ENCODE data around the gene PNKD. TPM values are rescaled to one million over a fixed set of nuclear protein-coding genes. Genes with fewer than 3 reads are reported as not detected.

Gene PNKD
- total and polyA plus RNA-seq, 8 donors, result 35.1 to 121 (median 111) TPM

DNA sequence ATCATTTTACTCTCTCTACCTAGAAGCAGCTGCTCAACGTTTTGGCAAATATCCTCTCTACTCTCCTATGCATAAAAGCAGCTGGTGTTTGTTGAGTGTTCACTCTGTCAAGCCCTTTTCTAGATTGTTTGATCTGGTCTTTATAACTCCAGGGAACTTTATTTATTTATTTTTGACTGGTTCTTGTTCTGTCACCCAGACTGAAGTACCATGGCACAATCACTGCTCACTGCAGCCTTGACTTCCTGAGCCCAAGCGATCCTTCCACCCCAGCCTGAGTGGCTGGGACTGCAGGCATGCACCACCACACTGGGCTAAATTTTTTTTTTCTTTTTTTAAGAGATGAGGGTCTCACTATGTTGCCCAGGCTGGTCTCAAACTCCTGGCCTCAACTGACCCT is 99.0 kb downstream of the PNKD start:
- Histone ChIP-seq H3K4me3 (no peak overlapping the region), H3K27ac (peak overlapping the region; percentile 29 to 98 (median 97)), H3K27me3 (no peaks in the 10 kb centered on the region), H3K9me3 (peaks cover 0 to 6% (median 0%) of the 10 kb centered on the region in 4 donors), H3K4me1 (peaks cover 9 to 36% (median 29%) of the 10 kb centered on the region in 4 donors), H3K36me3 (no peaks in the 10 kb centered on the region)
- intact Hi-C loops (cut with DNase I; ENCODE audit: low total_unique reads), result no loop called here
- WGBS, 5 donors, result 21 to 36% (median 25%) methylated on average over 2 of the region's 2 CpGs
- no peak for DNase-seq
- TF ChIP-seq POLR2A (IDR thresholded peaks at IDR 0.05), result no peak
- no peak for TF ChIP-seq POLR2AphosphoS5 (IDR thresholded peaks at IDR 0.05)
- no peak for TF ChIP-seq EP300 (IDR thresholded peaks at IDR 0.05)
- no peak for TF ChIP-seq CTCF (IDR thresholded peaks at IDR 0.05)

- no peak overlapping the region for H3K4me3 ChIP-seq
- peaks cover 0 to 6% (median 0%) of the 10 kb centered on the region in 4 donors for H3K9me3 ChIP-seq
- no peaks in the 10 kb centered on the region for H3K36me3 ChIP-seq
- WGBS, 5 donors, result 61 to 82% (median 79%) methylated on average over 11 of the region's 11 CpGs
- peak in 1 of 2 donors; percentile 53 for DNase-seq
- no peaks in the 10 kb centered on the region for H3K27me3 ChIP-seq
- intact Hi-C loops (cut with DNase I; ENCODE audit: low total_unique reads), result no loop called here
- TF ChIP-seq EP300 (IDR thresholded peaks at IDR 0.05) (peak; percentile 20), CTCF (IDR thresholded peaks at IDR 0.05) (no peak), POLR2A (IDR thresholded peaks at IDR 0.05) (no peak), POLR2AphosphoS5 (IDR thresholded peaks at IDR 0.05) (peak; percentile 11 to 76 (median 76))
- H3K27ac ChIP-seq, result peak overlapping the region in 4 of 5 donors; percentile 96 to 98 (median 98)
- H3K4me1 ChIP-seq, result peaks cover 9 to 36% (median 29%) of the 10 kb centered on the region in 4 donors
Measured at GRCh38 chr2:218370410-218371063, 100.2 kb downstream of the PNKD start.

GRCh38 chr2:218371983-218372350 is 101.6 kb downstream of the PNKD start:
- Histone ChIP-seq H3K36me3 (no peaks in the 10 kb centered on the region), H3K4me3 (no peak overlapping the region), H3K9me3 (no peaks in the 10 kb centered on the region), H3K4me1 (peaks cover 9 to 36% (median 27%) of the 10 kb centered on the region in 4 donors), H3K27me3 (no peaks in the 10 kb centered on the region), H3K27ac (peak overlapping the region in 4 of 5 donors; percentile 71 to 98 (median 96))
- no peak for DNase-seq
- TF ChIP-seq EP300 (IDR thresholded peaks at IDR 0.05) (no peak), POLR2AphosphoS5 (IDR thresholded peaks at IDR 0.05) (no peak), CTCF (IDR thresholded peaks at IDR 0.05) (no peak), POLR2A (IDR thresholded peaks at IDR 0.05) (no peak)
- intact Hi-C loops (cut with DNase I; ENCODE audit: low total_unique reads), result no loop called here

DNA sequence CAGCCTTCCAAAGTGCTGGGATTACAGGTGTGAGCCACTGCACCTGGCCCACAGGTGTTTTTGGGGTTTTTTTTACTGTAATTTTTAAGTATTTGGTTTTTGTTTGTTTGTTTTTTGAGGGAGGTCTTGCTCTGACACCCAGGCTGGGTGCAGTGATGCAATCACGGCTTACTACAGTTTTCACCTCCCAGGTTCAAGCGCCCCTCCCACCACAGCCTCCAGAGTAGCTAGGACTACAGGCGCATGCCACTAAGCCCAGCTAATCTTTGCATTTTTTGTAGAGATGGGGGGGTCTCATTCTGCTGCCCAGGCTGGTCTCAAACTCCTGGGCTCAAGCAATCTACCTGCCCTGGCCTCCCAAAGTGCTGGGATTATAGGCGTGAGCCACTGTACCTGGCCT is 104.5 kb downstream of the PNKD start:
- no peaks in the 10 kb centered on the region for H3K36me3 ChIP-seq
- intact Hi-C loops (cut with DNase I; ENCODE audit: low total_unique reads), result no loop called here
- no peaks in the 10 kb centered on the region for H3K27me3 ChIP-seq
- peaks cover 0 to 12% (median 3%) of the 10 kb centered on the region in 4 donors for H3K4me1 ChIP-seq
- DNase-seq, result no peak
- H3K4me3 ChIP-seq, result no peak overlapping the region
- no peaks in the 10 kb centered on the region for H3K9me3 ChIP-seq
- 60 to 79% (median 77%) methylated on average over 4 of the region's 4 CpGs for WGBS, 5 donors
- TF ChIP-seq CTCF (IDR thresholded peaks at IDR 0.05) (no peak), POLR2A (IDR thresholded peaks at IDR 0.05) (no peak), POLR2AphosphoS5 (IDR thresholded peaks at IDR 0.05) (no peak)
- peak overlapping the region in 1 of 5 donors; percentile 73 for H3K27ac ChIP-seq

Data from stomach (tissue), 9 donors.